OCI-M2 (cell line): ENCODE data around the gene ABHD2.
A peak's percentile ranks its signal among the peaks of the same experiment; 100 is the strongest.
"Not testable (repeated sequence)": the region's sequence is repeated elsewhere in the genome, so short reads cannot be mapped to it uniquely, and the experiment has no call there.

Source experiments
- DNase-seq: peaks from one replicate; lab custom pipeline; 2025; ENCODE audit not compliant: unreplicated experiment; lab: John Stamatoyannopoulos, UW

The ABHD2 gene

GRCh38 chr15:89087830-89088604 is at the start of gene ABHD2:
ABHD2 (plus strand) TSS chr15:89088456; CDS start chr15:89116328, 27,872 bp downstream.
- peak; percentile 84 for DNase-seq

- no peak for DNase-seq
Measured at GRCh38 chr15:89039142-89039541, 49.1 kb upstream of the ABHD2 start.

- no peak for DNase-seq
Measured at GRCh38 chr15:89041507-89041906, 46.7 kb upstream of the ABHD2 start.

GRCh38 chr15:89042387-89042786 is 45.9 kb upstream of the ABHD2 start:
- DNase-seq: no peak

GRCh38 chr15:89043031-89044002 is 44.9 kb upstream of the ABHD2 start:
- no peak for DNase-seq

GRCh38 chr15:89049016-89049666 is 39.1 kb upstream of the ABHD2 start:
- DNase-seq: not testable (repeated sequence)

GRCh38 chr15:89051875-89052274 is 36.4 kb upstream of the ABHD2 start:
- no peak for DNase-seq

GRCh38 chr15:89052474-89052873 is 35.8 kb upstream of the ABHD2 start:
- no peak for DNase-seq

GRCh38 chr15:89054873-89055272 is 33.4 kb upstream of the ABHD2 start:
- no peak for DNase-seq

GRCh38 chr15:89057506-89058133 is 30.6 kb upstream of the ABHD2 start:
- DNase-seq: peak; percentile 46

GRCh38 chr15:89058376-89058775 is 29.9 kb upstream of the ABHD2 start:
- DNase-seq: no peak

- no peak for DNase-seq
Measured at GRCh38 chr15:89058876-89059405, 29.3 kb upstream of the ABHD2 start.

GRCh38 chr15:89066280-89066679 is 22.0 kb upstream of the ABHD2 start:
- no peak for DNase-seq

GRCh38 chr15:89067751-89068150 is 20.5 kb upstream of the ABHD2 start:
- DNase-seq: no peak

GRCh38 chr15:89068325-89068784 is 19.9 kb upstream of the ABHD2 start:
- DNase-seq: no peak

- peak; percentile 98 for DNase-seq
Measured at GRCh38 chr15:89070197-89071124, 17.8 kb upstream of the ABHD2 start.

GRCh38 chr15:89071471-89071870 is 16.8 kb upstream of the ABHD2 start:
- no peak for DNase-seq

- no peak for DNase-seq
Measured at GRCh38 chr15:89072277-89072869, 15.9 kb upstream of the ABHD2 start.

GRCh38 chr15:89074402-89075012 is 13.7 kb upstream of the ABHD2 start:
- DNase-seq: peak; percentile 50
